Tibial artery (tissue), 4 donors: ENCODE results near the gene SNX5.
"Not testable (repeated sequence)": the region's sequence is repeated elsewhere in the genome, so short reads cannot be mapped to it uniquely, and the experiment has no call there.

Experiments used
- DNase-seq, 2 donors: peaks; one replicate each; pipeline ENCODE4 v3.0.0-alpha.2; 2019
- H3K27ac ChIP-seq, 2 donors: fragments of 200-600 bp; sonication (generic) in 1 of 2; 1 replicate in 1 of 2; 2 replicates in 1 of 2; pipeline ENCODE4 v1.5.1; 2018 to 2019; ENCODE audit warnings: mild to moderate bottlenecking in 1 of 2
- H3K27me3 ChIP-seq, 2 donors: fragments of 200-600 bp; sonication (generic) in 1 of 2; one replicate each; pipeline versions ENCODE4 v1.5.1 to v1.6.0; 2016 to 2019
- H3K36me3 ChIP-seq, 3 donors: fragments of 200-600 bp; sonication (generic) in 2 of 3; one replicate each; pipeline ENCODE4 v1.5.1; 2016 to 2019; ENCODE audit warnings: mild to moderate bottlenecking in 2 of 3
- H3K4me1 ChIP-seq, 4 donors: fragments of 200-600 bp; sonication (generic) in 2 of 4; 1 replicate in 3 of 4; 2 replicates in 1 of 4; pipeline ENCODE4 v1.5.1; 2016 to 2019
- H3K4me3 ChIP-seq, 2 donors: fragments of 200-600 bp; sonication (generic) in 1 of 2; 1 replicate in 1 of 2; 2 replicates in 1 of 2; pipeline ENCODE4 v1.5.1; 2018 to 2019; ENCODE audit warnings: mild to moderate bottlenecking in 2 of 2
- H3K9me3 ChIP-seq, 3 donors: fragments of 200-600 bp; sonication (generic) in 1 of 3; one replicate each; pipeline ENCODE4 v1.5.1; 2016 to 2019
- CTCF ChIP-seq, 2 experiments: fragments of 200-600 bp in 1 of 2; fragments of 450-650 bp in 1 of 2; IDR thresholded peaks; one replicate each; pipeline ENCODE4 v1.5.1; 2017 to 2019; ENCODE audit warnings: antibody characterized with exemption in 2 of 2, mild to moderate bottlenecking in 1 of 2, moderate library complexity in 1 of 2
- intact Hi-C: fragments of 100-400 bp; cut with DNase I; formaldehyde crosslinking; loops from one replicate; pipeline ENCODE4 v1.15.0; 2023; ENCODE audit warnings: low total_unique reads

The SNX5 gene

DNA sequence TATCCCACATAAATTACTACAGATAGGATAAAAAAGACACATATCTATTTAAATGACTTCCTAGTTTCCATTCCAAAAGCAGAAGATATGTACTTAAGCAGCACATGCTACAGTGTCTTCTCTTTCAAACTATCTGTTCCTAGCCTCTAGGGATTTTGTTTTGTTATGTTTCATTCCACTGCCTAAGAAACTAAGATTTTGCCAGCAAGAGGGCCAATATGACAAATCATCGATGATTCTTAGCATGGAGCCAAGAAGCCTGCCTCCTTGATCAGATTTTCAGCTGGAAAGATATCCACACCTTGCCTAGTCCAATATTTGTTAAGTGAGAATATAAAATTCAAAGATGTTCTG is 7.0 kb downstream of the SNX5 start:
- TF ChIP-seq CTCF (IDR thresholded peaks at IDR 0.05): no peak
- intact Hi-C loops: no loop called here

DNA sequence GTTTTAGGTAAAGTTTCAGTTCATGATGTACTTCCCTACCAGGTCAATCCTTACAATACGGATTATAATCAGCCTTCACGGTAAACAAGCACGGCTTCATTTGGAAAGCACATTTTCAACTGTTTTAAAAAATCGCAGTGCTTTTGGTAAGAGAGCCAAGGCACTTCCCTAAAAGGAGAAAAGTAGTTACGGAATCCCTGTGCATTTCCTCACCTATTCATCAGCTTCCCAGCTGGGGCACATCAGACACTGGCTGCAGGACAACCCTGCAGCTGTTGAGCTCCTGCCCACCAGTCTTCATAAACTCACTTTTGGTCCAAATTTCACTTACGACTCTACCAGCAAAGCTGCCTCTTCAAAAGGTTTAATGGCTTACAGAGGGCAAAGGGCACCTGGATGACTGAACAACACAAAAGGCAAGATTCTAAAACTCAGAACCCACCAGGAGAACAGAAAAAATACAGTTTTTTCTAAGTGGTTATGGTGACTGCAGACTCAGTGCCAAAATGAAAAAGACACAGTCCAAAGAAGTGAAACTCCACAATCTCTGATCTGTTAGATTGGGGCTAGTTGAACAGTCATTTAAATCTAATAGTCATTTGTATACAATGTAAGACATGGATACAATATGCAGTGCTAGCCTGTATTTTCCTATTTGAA is 7.5 kb downstream of the SNX5 start:
- Histone ChIP-seq H3K27ac (peak overlapping the region; percentile 49 to 57), H3K4me1 (peaks cover 0 to 87% (median 42%) of the 10 kb centered on the region in 4 donors), H3K27me3 (no peaks in the 10 kb centered on the region), H3K4me3 (peak overlapping the region; percentile 10 to 23), H3K9me3 (no peaks in the 10 kb centered on the region), H3K36me3 (peaks cover 0 to 8% (median 0%) of the 10 kb centered on the region in 3 donors)
- TF ChIP-seq CTCF (IDR thresholded peaks at IDR 0.05): no peak
- intact Hi-C loops: no loop called here
- no peak for DNase-seq

More for the DNA sequence above, 7.0 kb downstream of the SNX5 start:
- no peak for DNase-seq
- peak overlapping the region; percentile 49 to 57 for H3K27ac ChIP-seq
- H3K9me3 ChIP-seq: no peaks in the 10 kb centered on the region
- H3K36me3 ChIP-seq: peaks cover 0 to 3% (median 0%) of the 10 kb centered on the region in 3 donors
- peaks cover 0 to 92% (median 44%) of the 10 kb centered on the region in 4 donors for H3K4me1 ChIP-seq
- H3K27me3 ChIP-seq: no peaks in the 10 kb centered on the region
- H3K4me3 ChIP-seq: no peak overlapping the region

GRCh38 chr20:17960400-17960885 is 8.2 kb downstream of the SNX5 start:
- H3K9me3 ChIP-seq, intact Hi-C loops, DNase-seq, H3K27me3 ChIP-seq: not testable (repeated sequence)
- H3K4me3 ChIP-seq: peak overlapping the region; percentile 10 to 23
- H3K27ac ChIP-seq: peak overlapping the region; percentile 49 to 57
- peaks cover 0 to 14% (median 5%) of the 10 kb centered on the region in 3 donors for H3K36me3 ChIP-seq
- H3K4me1 ChIP-seq: peaks cover 0 to 81% (median 37%) of the 10 kb centered on the region in 4 donors

- no peaks in the 10 kb centered on the region for H3K9me3 ChIP-seq
- H3K27me3 ChIP-seq: no peaks in the 10 kb centered on the region
- peak overlapping the region in 1 of 2 donors; percentile 40 for H3K27ac ChIP-seq
- no peak for DNase-seq
- no peak for TF ChIP-seq CTCF (IDR thresholded peaks at IDR 0.05)
- intact Hi-C loops: no loop called here
- H3K4me3 ChIP-seq: no peak overlapping the region
- peaks cover 7 to 26% (median 17%) of the 10 kb centered on the region in 3 donors for H3K36me3 ChIP-seq
- H3K4me1 ChIP-seq: peaks cover 0 to 69% (median 30%) of the 10 kb centered on the region in 4 donors
These were observed 9.4 kb downstream of the SNX5 start for GRCh38 chr20:17959257-17959627.

- H3K4me1 ChIP-seq: peaks cover 0 to 63% (median 30%) of the 10 kb centered on the region in 4 donors
- no peak overlapping the region for H3K4me3 ChIP-seq
- no peak for DNase-seq
- H3K9me3 ChIP-seq: no peaks in the 10 kb centered on the region
- intact Hi-C loops: no loop called here
- no peaks in the 10 kb centered on the region for H3K27me3 ChIP-seq
- peak in 1 of 2 experiments; percentile 20 for TF ChIP-seq CTCF (IDR thresholded peaks at IDR 0.05)
- H3K36me3 ChIP-seq: peaks cover 13 to 31% (median 23%) of the 10 kb centered on the region in 3 donors
- H3K27ac ChIP-seq: peak overlapping the region; percentile 2 to 40
These were observed 10.0 kb downstream of the SNX5 start for GRCh38 chr20:17958373-17959256.
